ENCODE measurements around the gene FARS2.

DNA sequence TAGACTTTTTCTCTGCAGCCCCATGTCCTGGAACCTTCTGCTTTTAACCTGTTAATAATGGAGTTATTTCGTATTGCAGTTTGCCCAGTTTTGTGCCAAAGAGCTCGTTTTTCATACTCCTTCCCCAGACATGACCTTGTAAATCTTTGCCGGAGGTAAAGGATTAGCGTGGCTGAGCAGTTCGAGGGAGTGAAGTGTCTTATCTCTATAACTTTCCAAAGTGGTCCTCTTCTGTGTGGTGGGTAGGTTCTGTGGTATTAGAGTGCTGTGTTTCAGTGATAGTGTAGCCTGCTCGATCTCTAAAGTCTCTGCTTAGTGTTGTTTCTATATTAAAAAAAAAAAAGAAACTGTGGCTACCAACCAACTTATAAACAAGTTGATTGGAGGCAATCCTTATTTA is 67.5 kb downstream of the FARS2 start:
- TF ChIP-seq, protein P1, sequence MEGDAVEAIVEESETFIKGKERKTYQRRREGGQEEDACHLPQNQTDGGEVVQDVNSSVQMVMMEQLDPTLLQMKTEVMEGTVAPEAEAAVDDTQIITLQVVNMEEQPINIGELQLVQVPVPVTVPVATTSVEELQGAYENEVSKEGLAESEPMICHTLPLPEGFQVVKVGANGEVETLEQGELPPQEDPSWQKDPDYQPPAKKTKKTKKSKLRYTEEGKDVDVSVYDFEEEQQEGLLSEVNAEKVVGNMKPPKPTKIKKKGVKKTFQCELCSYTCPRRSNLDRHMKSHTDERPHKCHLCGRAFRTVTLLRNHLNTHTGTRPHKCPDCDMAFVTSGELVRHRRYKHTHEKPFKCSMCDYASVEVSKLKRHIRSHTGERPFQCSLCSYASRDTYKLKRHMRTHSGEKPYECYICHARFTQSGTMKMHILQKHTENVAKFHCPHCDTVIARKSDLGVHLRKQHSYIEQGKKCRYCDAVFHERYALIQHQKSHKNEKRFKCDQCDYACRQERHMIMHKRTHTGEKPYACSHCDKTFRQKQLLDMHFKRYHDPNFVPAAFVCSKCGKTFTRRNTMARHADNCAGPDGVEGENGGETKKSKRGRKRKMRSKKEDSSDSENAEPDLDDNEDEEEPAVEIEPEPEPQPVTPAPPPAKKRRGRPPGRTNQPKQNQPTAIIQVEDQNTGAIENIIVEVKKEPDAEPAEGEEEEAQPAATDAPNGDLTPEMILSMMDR (IDR thresholded peaks at IDR 0.05; ENCODE audit: borderline replicate concordance, extremely low read depth, low read length, poor library complexity, severe bottlenecking): no peak
- TF ChIP-seq EZH2 (IDR thresholded peaks at IDR 0.05; ENCODE audit: borderline replicate concordance, low read depth, low read length, severe bottlenecking): no peak
